HG03432 (cell line): ENCODE data around the gene KLF11.

Experiments
- ATAC-seq: cut with Tn5 transposase; IDR thresholded peaks from one replicate; pipeline ENCODE4 v1.9.1; 2021; ENCODE audit warnings: mild to moderate bottlenecking, moderate library complexity; ENCODE audit not compliant: unreplicated experiment

Gene KLF11

DNA sequence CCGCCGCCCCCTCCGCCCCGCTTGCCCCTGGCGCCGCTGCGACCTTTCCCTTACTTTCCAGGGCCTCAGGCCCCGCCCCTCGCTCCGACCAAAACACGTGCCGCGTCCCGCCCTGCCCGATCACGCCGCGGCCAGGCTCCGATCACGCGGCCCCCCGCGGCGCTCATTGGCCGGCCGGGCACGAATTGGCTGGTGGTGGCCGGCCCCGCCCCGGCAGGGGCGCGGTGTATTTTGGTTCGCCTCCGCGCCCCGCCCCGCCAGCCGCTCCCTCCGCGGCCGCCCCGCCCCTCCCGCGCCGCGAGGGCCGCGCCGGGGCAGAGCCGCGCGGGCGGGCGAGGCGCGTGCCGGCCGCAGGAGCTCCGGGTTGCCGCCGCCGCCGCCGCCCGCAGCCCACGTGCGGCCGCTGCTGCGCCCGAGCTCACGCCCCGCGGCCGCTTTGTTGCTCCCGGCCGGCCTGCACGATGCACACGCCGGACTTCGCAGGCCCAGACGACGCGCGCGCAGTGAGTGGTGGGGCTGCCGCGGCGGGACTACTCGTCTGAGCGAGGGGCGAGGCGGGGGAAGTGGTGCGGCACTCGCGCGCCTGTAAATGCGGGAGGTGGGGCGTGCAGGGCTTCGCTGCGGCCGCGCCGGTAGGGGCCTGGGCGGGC lies at the start of gene KLF11:
KLF11 (plus strand) TSS at position 295 of the 650 bp plus-strand sequence; CDS start at position 462, 167 bp downstream.
- peak; percentile 77 for ATAC-seq

DNA sequence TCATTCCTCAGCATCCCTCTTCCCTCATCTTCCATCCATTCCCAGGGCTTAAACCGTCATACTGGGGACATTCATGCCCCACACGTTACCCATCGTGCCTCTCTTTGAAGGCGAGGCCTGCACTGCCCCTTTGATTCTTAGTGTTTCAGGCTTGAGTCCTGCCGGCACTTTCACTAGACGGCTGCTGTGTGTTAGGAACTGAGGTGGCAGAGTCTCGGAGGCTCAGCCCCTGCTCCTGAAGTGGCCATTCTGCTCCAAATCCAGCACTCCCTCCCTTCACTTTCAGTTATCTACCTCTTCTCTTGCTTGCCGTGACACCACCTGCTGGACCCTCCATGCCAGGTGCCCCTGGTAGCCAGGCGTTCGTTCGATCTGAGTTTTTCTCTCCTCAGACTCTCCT lies 48.9 kb upstream of the KLF11 start:
- ATAC-seq: no peak

GRCh38 chr2:9995059-9995458 lies 48.3 kb upstream of the KLF11 start:
- ATAC-seq: no peak

- ATAC-seq: no peak
Observed at GRCh38 chr2:9996321-9996720, 47.0 kb upstream of the KLF11 start.

DNA sequence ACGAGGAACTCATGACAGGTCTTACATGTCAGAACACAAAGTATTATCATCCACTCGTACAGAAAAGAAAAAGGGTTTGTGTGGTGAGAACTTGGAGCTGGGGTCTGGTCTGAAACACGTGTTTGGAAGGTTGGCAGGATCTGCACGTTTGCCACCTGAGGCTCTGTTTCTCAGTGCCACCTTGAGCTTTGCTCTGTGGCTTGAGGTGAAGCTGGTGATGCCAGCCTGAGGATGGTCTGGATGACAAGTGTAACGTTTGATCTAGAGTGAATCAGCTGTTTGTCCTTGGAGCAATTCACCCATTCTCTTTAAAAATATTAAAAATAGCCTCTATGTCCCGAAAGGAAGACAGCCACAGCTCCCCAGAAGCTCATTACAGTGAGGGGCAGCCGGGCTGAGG lies 45.4 kb upstream of the KLF11 start:
- ATAC-seq: no peak

- ATAC-seq: no peak
Observed at GRCh38 chr2:9998916-9999654, 44.3 kb upstream of the KLF11 start.

- ATAC-seq: no peak
Observed at GRCh38 chr2:9999693-10000092, 43.7 kb upstream of the KLF11 start.

GRCh38 chr2:10000541-10000940 lies 42.8 kb upstream of the KLF11 start:
- no peak for ATAC-seq

GRCh38 chr2:10001586-10001985 lies 41.8 kb upstream of the KLF11 start:
- ATAC-seq: no peak

- no peak for ATAC-seq
Observed at GRCh38 chr2:10002109-10002508, 41.2 kb upstream of the KLF11 start.

DNA sequence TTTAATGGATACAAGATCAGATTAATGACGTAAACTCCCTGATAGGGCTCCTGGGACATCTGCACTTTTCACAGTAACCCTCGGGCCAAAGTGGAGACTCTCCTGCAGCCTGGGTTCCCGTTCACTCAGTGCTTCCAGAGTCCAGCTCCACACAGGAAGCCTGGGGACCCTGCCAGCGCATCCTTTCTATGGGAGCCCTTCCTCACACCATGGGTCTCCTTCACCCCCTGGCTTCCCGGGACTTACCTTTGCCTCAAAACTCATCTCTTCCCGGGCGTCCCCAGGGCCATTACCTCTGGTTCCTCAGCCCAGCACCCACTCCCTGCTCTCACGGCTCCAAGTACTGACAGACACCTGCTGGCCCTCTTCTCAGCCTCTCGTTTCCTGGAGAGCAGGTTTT lies 40.7 kb upstream of the KLF11 start:
- no peak for ATAC-seq

DNA sequence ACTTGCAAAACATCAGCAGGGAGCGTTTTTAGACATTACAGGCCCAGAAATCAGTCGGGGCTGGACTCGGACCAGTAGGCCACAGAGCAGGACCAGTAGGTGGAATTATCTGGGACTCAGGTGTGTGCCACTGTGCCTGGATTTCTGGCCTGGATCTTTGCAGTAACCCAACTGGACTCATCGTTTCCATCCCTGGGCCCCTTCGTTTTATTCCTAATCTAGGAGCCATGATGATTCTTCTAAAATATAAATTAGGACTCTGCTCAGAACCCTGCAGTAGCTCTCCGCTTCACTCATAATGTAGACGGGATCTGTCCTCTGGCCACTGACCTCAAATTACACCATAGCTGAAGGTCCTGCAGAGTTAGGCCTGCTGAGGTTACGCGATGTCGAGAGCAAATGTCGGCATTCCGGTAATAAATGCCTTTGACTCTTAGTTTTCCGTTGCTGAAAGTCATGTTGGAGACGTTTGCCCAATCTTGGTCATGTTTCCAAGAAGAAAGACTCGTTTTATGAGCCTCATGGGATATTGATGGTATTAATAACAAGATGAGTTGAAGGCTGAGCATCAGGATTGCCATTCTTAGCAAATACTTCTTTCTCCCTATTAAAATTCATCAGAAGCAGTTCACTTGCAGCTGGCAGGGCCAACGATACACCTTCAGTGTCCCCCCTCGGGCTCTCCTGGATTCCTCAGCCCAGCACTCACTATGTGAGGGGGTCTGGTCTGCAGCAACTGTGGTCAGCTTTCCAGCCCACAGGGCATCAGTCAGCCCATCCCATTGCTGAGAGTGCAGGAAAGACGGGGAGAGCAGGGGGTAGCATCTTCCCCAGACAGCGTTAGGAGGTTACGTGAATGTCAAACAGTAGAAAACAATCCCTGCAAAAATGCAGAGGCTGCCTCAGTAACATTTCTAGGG lies 39.9 kb upstream of the KLF11 start:
- ATAC-seq: no peak

DNA sequence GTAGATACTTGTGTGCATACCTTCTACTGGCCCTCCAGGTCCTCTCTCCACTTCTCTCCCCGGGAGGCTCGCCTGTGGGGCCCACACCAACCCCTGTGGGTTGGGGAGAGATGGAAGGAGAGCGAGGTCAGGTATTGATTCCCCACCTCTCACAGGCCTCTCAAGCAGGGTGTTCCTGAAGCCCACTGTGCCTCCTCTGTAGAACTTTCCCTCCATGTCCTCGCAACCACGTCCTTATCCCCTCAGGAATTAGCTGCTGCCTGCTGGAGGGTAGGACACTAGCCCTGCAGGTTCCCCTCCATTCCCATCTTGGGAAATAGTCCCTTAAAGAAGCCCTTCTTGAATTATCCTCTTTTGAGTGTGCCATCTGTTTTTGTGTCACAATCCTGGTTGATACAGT lies 38.9 kb upstream of the KLF11 start:
- no peak for ATAC-seq

GRCh38 chr2:10004836-10005235 lies 38.5 kb upstream of the KLF11 start:
- no peak for ATAC-seq

- no peak for ATAC-seq
Observed at GRCh38 chr2:10005461-10006235, 37.7 kb upstream of the KLF11 start.

DNA sequence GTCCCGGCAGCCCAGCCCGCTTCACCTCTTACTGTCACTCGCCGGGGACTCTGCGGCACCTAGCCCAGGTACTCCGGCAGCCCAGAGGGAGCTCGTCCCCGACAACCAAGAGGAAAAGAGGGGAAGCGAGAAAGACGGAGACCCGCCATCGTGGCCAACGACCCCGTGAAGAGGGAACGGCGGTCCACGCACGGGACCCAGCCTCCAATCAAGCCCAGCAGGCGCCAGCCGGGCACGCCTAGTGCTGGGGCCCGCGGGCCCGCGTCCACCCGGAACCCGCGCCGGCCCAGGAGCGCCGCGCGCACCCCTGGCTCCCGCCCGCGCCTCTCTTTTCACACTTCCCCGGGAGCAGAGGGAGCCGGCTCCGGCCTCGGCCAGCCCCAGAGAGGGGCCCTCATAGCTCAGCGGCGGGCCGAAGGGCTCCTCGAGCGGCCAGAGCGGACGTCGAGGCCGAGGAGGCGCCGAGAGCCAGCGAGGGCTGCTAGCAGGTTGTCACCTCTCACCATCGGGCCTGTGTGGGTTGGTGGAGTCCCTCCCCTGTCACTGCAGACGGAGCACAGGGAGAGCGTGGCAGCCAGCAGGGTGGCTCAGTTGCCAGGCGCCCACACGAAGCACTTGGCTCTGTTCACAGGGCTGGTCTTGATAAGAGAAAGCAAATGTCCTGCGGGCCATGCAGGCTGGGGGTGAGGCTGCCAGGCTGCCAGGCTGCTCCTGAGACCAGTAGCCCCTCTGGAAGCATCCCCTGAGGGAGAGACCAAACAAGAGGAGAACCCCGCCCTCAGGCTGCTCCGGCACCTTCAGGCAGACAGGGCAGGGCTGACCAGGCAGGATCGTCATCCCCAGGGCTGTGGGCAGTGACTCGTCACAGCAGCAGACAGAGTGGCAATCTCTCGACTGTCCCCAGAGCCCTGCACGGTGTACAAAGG lies 36.9 kb upstream of the KLF11 start:
- no peak for ATAC-seq

- no peak for ATAC-seq
Observed at GRCh38 chr2:10007435-10007834, 35.9 kb upstream of the KLF11 start.

DNA sequence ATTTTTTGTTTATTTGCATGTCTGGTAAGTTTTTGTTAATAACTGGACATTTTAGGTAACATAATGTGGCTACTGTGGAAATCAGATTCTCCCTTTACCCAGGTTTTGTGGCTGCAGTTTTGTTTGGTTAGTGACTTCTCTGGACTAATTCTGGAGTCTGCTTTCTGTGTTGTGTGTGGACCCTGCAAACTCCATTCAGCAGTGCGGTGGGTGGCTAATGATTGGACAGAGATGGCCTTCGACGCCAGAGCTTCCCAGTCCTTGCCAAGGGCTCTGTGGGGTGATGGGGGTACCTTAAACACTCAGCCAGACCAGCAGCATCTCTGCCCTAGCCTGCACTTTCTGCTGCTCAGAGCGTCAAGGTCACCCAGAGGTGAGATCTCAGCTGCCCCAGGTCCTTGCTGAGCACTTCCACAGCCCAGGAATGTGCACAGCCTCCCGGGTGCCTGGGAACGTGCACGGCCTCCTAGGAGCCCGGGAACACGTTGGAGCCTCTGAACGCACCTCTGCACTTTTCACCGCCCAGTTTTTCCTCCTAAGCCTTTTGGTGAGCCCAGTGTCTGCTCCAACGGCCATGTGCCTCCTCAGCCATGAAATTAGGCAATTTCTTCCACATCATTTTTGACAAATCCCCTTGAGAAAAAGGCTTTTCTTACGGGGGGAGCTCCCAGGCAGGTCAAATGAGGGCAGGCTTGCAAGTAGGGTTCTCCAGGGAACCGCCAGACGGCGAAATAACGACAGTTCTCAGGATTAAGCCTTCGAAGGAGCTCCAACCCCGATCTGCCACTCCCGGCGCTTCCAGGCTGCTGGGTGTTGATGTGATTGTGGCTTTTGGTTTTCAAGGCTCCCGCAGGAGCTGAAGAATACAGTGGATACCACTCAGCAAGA lies 35.2 kb upstream of the KLF11 start:
- no peak for ATAC-seq

GRCh38 chr2:10008809-10009176 lies 34.6 kb upstream of the KLF11 start:
- no peak for ATAC-seq
